ENCODE measurements around the gene PLEKHB2. TPM values are rescaled to one million over a fixed set of nuclear protein-coding genes. Genes with fewer than 3 reads are reported as not detected.
"Not testable (repeated sequence)": the region's sequence is repeated elsewhere in the genome, so short reads cannot be mapped to it uniquely, and the experiment has no call there.

Gene PLEKHB2
- total RNA-seq, 1 donor from 2014 or later = 114 TPM

DNA sequence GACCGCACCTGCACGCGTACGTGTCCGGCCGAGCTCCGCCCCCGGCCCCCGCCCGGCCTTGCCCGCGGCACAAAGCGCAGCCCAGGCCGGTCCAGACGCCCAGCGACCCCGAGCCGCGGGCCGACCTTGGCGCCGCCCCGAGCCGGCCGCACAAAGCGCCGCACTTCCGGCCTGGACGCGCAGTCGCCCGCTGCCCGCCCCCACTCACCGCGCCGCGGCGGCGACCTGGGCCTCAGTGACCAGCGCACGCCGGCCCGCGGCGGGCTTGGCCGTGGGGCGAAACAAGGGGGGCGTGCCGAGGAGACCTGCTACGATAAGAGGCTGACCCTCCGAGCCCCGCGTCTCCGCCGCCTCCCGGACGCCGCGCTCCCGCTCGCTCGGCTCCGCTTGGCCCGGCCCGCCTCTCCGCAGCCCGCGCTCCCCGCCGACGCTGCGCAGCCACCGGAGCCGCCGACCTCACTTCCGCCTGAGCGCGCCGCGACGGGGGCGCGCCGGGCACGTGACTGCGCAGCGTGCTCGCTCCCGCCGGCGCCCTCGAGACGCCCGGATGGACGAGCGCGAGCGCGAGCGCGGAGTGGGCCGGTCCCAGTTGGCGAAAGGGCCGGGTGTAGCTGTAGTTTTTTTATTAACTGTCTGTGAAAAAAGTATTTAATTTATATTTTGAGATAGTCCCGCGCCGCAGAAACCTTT lies 12.0 kb upstream of the PLEKHB2 start, which contains the start of gene FAM168B:
FAM168B (minus strand) TSS at position 455 of the 690 bp plus-strand sequence. CDS start 10,814 bp downstream, outside the sequence.
- peak; percentile 93 to 96 for DNase-seq (ENCODE audit: low spot score in 2 of 2)
- FAIRE-seq = no peak

DNA sequence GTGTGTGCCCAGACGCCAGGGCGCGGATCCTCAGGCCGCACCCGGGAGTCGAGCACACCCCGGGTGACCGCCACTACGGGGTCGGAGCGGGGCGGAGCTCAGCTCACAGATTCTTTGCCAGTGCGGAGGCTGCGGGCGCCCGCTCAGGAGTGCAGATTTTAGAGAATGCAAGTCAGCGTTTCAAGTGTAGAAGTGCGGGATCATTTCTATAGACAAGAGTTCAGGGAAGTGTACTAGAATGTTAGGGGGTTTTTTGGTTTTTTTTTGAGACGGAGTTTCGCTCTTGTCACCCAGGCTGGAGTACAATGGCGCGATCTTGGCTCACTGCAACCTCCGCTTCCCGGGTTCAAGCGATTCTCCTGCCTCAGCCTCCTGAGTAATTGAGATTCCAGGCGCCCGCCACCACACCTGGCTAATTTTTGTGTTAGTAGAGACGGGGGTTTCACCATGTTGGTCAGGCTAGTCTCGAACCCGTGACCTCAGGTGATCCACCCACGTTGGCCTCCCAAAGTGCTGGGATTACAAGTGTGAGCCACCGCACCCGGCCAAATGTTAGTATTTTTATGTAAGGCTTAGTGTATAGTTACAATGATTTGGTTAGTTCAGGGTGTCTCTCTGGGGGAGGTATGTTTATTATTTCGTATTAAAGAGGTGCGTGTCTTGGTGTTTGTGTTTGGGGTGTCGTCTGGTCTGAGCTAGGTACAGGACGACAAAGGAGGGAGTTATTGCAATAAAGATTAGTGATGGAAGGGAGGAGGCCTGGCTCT lies 11.3 kb upstream of the PLEKHB2 start:
- DNase-seq (ENCODE audit: low spot score in 2 of 2) (peak in 1 of 2 donors; percentile 72), FAIRE-seq (no peak)

DNA sequence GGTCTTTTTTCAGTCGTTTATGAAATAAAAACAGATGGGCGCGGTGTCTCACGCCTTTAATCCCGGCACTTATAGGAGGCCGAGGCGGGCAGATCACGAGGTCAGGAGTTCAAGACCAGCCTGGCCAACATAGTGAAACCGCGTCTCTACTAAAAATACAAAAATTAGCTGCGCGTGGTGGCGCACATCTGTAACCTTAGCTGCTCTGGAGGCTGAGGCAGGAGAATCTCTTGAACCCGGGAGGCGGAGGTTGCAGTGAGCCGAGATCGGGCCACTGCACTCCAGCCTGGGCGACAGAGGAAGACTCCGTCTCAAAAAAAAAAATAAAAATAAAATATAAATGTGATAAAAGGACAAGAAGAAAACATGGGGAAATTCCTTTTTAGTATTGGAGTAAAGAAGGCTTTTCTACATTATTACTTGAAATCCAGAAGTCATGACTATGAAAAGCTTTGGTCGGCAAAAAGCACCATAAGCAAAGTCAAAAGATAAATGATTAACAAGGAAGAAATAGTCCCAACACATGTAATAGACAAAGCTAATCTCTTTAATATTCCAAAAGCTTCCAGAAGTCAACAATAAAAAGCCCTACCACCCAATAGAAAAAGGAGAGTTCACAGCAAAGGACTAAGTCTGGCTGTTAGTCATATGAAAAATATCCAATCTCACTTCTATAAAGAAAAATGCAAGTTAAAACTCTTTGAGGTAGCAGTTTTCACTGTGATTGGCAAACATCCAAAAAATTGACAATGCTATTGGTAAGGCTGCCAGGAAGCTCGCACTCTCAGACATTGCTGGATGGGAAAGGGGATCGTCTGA lies 10.5 kb upstream of the PLEKHB2 start:
- no peak for DNase-seq (ENCODE audit: low spot score in 2 of 2)
- no peak for FAIRE-seq

DNA sequence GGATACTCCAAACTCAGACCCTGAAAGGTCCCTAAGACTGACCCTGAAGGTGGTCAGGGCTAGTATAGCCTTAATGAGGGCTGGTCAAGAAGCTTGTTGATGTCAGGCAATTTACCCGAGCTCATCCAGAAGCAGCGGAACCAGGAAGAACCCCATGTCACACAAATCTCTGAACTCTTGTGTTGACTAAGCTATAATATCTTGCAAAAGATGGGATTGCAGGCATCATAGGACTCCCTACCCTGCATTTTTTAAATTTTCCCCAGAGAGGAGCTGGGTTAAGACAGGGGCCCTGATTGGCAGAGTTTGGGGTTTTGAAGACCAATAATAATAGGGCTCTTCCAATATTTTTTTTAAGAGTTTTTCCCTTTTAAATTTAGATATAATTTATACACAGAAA lies 2.0 kb upstream of the PLEKHB2 start:
- DNase-seq (ENCODE audit: low spot score in 2 of 2) = no peak
- no peak for FAIRE-seq

GRCh38 chr2:131104487-131105155 lies 515 bp upstream of the PLEKHB2 start:
- DNase-seq (ENCODE audit: low spot score in 2 of 2) (peak in 1 of 2 donors; percentile 50), FAIRE-seq (no peak)

- FAIRE-seq (no peak), DNase-seq (ENCODE audit: low spot score in 2 of 2) (no peak)
Measured at GRCh38 chr2:131105950-131106801, 1.0 kb downstream of the PLEKHB2 start.

DNA sequence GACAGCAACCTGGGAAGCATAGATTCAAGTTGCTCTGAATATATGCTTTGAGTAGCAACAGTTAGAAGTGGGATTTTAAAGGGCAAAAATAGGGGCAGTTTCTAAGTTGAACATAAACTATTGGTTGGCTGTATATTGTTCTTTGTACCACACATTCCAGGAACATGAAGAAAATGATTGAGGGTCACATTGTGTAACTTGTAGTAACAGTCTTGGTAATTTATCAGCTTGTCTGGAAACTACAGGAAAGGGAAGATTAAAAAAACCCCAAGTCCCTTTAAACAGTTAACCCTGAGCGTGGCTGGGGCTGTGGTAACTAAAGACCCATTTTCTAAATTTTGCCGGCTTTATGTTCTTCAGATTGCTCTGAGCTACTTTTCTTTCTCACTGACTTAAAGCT lies 7.4 kb downstream of the PLEKHB2 start:
- DNase-seq (ENCODE audit: low spot score in 2 of 2) = no peak
- FAIRE-seq = no peak

- FAIRE-seq = no peak
- no peak for DNase-seq (ENCODE audit: low spot score in 2 of 2)
Measured at GRCh38 chr2:131113566-131114227, 8.6 kb downstream of the PLEKHB2 start.

DNA sequence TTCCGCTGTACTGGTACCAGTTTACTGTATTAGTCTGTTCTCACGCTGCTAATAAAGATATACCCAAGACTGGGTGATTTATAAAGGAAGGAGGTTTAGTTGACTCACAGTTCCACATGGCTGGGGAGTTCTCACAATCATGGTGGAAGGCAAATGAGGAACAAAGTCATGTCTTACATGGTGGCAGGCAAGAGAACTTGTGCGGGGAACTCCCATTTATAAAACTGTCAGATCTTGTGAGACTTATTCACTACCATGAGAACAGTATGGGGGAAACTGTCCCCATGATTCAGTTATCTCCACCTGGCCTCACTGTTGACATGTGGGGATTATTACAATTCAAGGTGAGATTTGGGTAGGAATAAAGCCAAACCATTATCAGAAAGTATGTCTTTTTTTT lies 9.8 kb downstream of the PLEKHB2 start:
- not testable (repeated sequence) for DNase-seq (ENCODE audit: low spot score in 2 of 2); FAIRE-seq

GRCh38 chr2:131115752-131116151 lies 10.6 kb downstream of the PLEKHB2 start:
- DNase-seq (ENCODE audit: low spot score in 2 of 2) (no peak), FAIRE-seq (no peak)

- DNase-seq (ENCODE audit: low spot score in 2 of 2) (no peak), FAIRE-seq (no peak)
Measured at GRCh38 chr2:131120815-131121317, 15.7 kb downstream of the PLEKHB2 start.

GRCh38 chr2:131121464-131121863 lies 16.3 kb downstream of the PLEKHB2 start:
- FAIRE-seq (no peak), DNase-seq (ENCODE audit: low spot score in 2 of 2) (no peak)

- DNase-seq (ENCODE audit: low spot score in 2 of 2) (no peak), FAIRE-seq (no peak)
Measured at GRCh38 chr2:131122496-131122895, 17.4 kb downstream of the PLEKHB2 start.

GRCh38 chr2:131123192-131123591 lies 18.1 kb downstream of the PLEKHB2 start:
- FAIRE-seq = no peak

GRCh38 chr2:131125195-131125757 lies 20.1 kb downstream of the PLEKHB2 start:
- FAIRE-seq (no peak), DNase-seq (ENCODE audit: low spot score in 2 of 2) (no peak)

More at GRCh38 chr2:131123192-131123591, 18.1 kb downstream of the PLEKHB2 start:
- DNase-seq (ENCODE audit: low spot score in 2 of 2) = no peak

- FAIRE-seq (no peak), DNase-seq (ENCODE audit: low spot score in 2 of 2) (no peak)
Measured at GRCh38 chr2:131126436-131126835, 21.3 kb downstream of the PLEKHB2 start.

- no peak for FAIRE-seq
- no peak for DNase-seq (ENCODE audit: low spot score in 2 of 2)
Measured at GRCh38 chr2:131127076-131127475, 21.9 kb downstream of the PLEKHB2 start.

DNA sequence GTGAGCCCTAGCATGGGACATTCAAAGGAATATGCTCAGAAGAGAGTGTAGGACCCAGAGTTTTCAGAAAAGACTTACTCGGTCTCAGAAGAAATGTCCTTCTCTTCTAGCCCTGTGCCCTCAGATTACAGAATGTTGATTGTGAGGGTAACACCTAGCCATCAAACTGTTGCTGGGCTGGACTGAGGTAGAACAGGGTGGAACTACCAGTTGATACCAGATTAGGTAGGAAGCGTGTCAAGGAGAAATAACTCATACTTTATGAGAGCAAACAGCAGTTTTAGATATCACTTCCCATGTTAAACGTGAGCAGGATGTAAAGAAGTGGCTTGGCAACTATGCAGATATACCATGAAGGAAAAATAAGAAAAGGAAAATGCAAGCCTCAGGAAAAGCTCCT lies 22.8 kb downstream of the PLEKHB2 start:
- FAIRE-seq = no peak
- no peak for DNase-seq (ENCODE audit: low spot score in 2 of 2)

- FAIRE-seq (no peak), DNase-seq (ENCODE audit: low spot score in 2 of 2) (no peak)
Measured at GRCh38 chr2:131130298-131130596, 25.1 kb downstream of the PLEKHB2 start.
